Fibroblast of lung (primary cell): ENCODE measurements around the gene DPH2. TPM values are rescaled to one million over a fixed set of nuclear protein-coding genes. Genes with fewer than 3 reads are reported as not detected.

ENCODE experiments used
- DNase-seq, 2 donors: peaks; one replicate each; pipeline versions ENCODE4 v3.0.0 to v3.0.0-alpha.2; 2010; ENCODE audit warnings: low read depth in 2 of 2
- H2AFZ ChIP-seq: 2 replicates; pipeline ENCODE4 v1.5.1; 2012; ENCODE audit warnings: low read length, control low read depth, inconsistent platforms
- H3K27ac ChIP-seq: 2 replicates; pipeline ENCODE4 v1.5.1; 2011; ENCODE audit warnings: low read length, control low read depth; ENCODE audit not compliant: insufficient read depth
- H3K27me3 ChIP-seq: 2 replicates; pipeline ENCODE4 v1.5.1; 2011; ENCODE audit warnings: mild to moderate bottlenecking, low read length; ENCODE audit not compliant: control insufficient read depth, insufficient read depth
- H3K36me3 ChIP-seq: 2 replicates; pipeline ENCODE4 v1.5.1; 2011; ENCODE audit warnings: low read length; ENCODE audit not compliant: control insufficient read depth, insufficient read depth
- H3K4me1 ChIP-seq: 2 replicates; pipeline ENCODE4 v1.5.1; 2011; ENCODE audit warnings: low read length; ENCODE audit not compliant: control insufficient read depth, insufficient read depth; ENCODE audit errors: extremely low read depth
- H3K4me2 ChIP-seq: 2 replicates; pipeline ENCODE4 v1.5.1; 2011; ENCODE audit warnings: low read length, control low read depth; ENCODE audit not compliant: insufficient read depth; ENCODE audit errors: extremely low read depth
- H3K4me3 ChIP-seq, 4 experiments: fragments of 200-600 bp in 1 of 4; sonication (generic) in 1 of 4; replicated peaks in 1 of 4; 2 replicates each; pipeline ENCODE4 v1.5.1; 2011 to 2016; ENCODE audit warnings: low read length in 4 of 4, low read depth in 3 of 4, mild to moderate bottlenecking in 3 of 4, control low read depth in 2 of 4, inconsistent platforms in 1 of 4, mixed read lengths in 1 of 4; ENCODE audit not compliant: insufficient read depth in 1 of 4; ENCODE audit errors: control extremely low read depth in 1 of 4
- H3K79me2 ChIP-seq: 2 replicates; pipeline ENCODE4 v1.5.1; 2012; ENCODE audit warnings: mild to moderate bottlenecking, low read length, inconsistent platforms; ENCODE audit not compliant: control insufficient read depth, insufficient read depth
- H3K9ac ChIP-seq: 2 replicates; pipeline ENCODE4 v1.5.1; 2011; ENCODE audit warnings: mild to moderate bottlenecking, low read length, control low read depth; ENCODE audit not compliant: insufficient read depth
- H3K9me3 ChIP-seq: 2 replicates; pipeline ENCODE4 v1.5.1; 2012; ENCODE audit warnings: low read depth, low read length; ENCODE audit not compliant: control insufficient read depth, insufficient read depth
- H4K20me1 ChIP-seq: 2 replicates; pipeline ENCODE4 v1.5.1; 2011; ENCODE audit warnings: low read length; ENCODE audit not compliant: control insufficient read depth, insufficient read depth; ENCODE audit errors: extremely low read depth
- EZH2 ChIP-seq: IDR thresholded peaks from 2 replicates; pipeline ENCODE4 v1.5.1; 2012; ENCODE audit warnings: low read length, control low read depth, mild to moderate bottlenecking; ENCODE audit errors: missing control alignments
- polyA plus RNA-seq, 2 donors: library from polyadenylated mRNA; depleted of rRNA in 1 of 2; stranded (reverse) in 1 of 2; unstranded in 1 of 2; fragments of >200 nt; gene quantifications; 2 replicates each; pipeline ENCODE4 v1.2.1, GENCODE V29; 2011 to 2012; ENCODE audit warnings: missing spikeins in 1 of 2
- total RNA-seq: library from RNA; depleted of rRNA; stranded (reverse); fragments of >200 nt; gene quantifications from 2 replicates; pipeline ENCODE4 v1.2.1, GENCODE V29; 2014
- TF ChIP-seq, protein P1 (sequence below), 2 donors: IDR thresholded peaks in 1 of 2; conservative IDR thresholded peaks in 1 of 2; 1 replicate in 1 of 2; 2 replicates in 1 of 2; pipeline ENCODE4 v1.5.1; 2011 to 2012; ENCODE audit warnings: low read length in 2 of 2, control low read depth in 1 of 2, inconsistent platforms in 1 of 2, low read depth in 1 of 2, mild to moderate bottlenecking in 1 of 2

Gene DPH2
- total and polyA plus RNA-seq, 2 donors (not counting 1 experiment from before 2014, with no cell fraction given): 9.1 to 11.2 TPM

- peaks cover 17% of the 10 kb centered on the region for H3K36me3 ChIP-seq
- H3K27ac ChIP-seq: no peak overlapping the region
- H3K79me2 ChIP-seq: peaks cover 54% of the 10 kb centered on the region
- peak overlapping the region in 2 of 4 experiments; percentile 58 to 65 for H3K4me3 ChIP-seq
- TF ChIP-seq, protein P1, sequence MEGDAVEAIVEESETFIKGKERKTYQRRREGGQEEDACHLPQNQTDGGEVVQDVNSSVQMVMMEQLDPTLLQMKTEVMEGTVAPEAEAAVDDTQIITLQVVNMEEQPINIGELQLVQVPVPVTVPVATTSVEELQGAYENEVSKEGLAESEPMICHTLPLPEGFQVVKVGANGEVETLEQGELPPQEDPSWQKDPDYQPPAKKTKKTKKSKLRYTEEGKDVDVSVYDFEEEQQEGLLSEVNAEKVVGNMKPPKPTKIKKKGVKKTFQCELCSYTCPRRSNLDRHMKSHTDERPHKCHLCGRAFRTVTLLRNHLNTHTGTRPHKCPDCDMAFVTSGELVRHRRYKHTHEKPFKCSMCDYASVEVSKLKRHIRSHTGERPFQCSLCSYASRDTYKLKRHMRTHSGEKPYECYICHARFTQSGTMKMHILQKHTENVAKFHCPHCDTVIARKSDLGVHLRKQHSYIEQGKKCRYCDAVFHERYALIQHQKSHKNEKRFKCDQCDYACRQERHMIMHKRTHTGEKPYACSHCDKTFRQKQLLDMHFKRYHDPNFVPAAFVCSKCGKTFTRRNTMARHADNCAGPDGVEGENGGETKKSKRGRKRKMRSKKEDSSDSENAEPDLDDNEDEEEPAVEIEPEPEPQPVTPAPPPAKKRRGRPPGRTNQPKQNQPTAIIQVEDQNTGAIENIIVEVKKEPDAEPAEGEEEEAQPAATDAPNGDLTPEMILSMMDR (conservative IDR thresholded peaks at IDR 0.05 in 1 of 2, IDR thresholded peaks at IDR 0.05 in 1 of 2; ENCODE audit: low read depth in 1 of 2, low read length in 2 of 2): no peak
- TF ChIP-seq EZH2: no peak
- peak overlapping the region; percentile 83 for H3K4me2 ChIP-seq
- no peaks in the 10 kb centered on the region for H3K27me3 ChIP-seq
- DNase-seq: no peak
- no peaks in the 10 kb centered on the region for H3K9me3 ChIP-seq
- H3K4me1 ChIP-seq: peaks cover 10% of the 10 kb centered on the region
- H2AFZ ChIP-seq: no peak overlapping the region
- no peak overlapping the region for H3K9ac ChIP-seq
- no peaks in the 10 kb centered on the region for H4K20me1 ChIP-seq
These were observed 8.4 kb downstream of the DPH2 start for GRCh38 chr1:43978264-43978550.

DNA sequence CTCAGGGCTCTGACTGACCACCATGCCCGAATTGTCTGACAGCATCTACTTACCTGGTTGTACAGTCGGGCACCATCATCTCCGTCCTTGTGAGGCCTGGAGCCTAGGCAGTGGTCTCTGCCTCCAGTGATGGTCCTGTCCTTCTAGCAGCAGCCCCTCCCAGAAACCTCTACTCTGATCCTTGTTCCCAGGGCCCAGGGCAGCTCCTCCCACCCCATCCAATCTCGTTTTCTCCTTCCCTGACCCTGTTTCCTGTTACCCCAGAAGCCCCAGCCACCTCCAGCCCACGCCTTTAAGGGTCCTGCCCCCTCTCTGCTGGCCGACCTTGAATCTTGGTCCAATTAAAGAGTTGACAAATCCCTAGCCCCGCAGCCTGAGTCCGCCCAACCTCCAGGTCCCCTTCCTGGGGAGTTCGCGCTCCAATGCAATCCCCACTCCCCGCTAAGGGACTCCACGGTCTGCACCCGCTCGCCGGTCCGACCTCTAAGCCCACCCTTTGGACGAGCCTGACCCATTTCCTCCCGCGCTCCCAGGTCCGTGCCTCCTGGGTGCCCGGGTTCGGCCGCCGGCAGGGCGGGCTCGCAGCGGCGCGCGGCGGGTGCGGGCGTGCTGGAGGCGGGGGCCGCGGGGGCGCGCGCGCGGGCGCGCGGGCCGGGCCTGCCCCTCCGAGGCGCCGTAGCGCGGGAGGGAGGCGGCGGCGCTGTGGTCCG lies 8.9 kb downstream of the DPH2 start, which contains the start of gene B4GALT2:
Gene B4GALT2 (plus strand): TSS at position 660 of the 710 bp plus-strand sequence. CDS start 1,951 bp downstream, outside the sequence.
- H3K9ac ChIP-seq: peak within 1 kb of the TSS; percentile 72
- H2AFZ ChIP-seq: peak within 1 kb of the TSS; percentile 47
- TF ChIP-seq EZH2: no peak
- TF ChIP-seq, protein P1 (conservative IDR thresholded peaks at IDR 0.05 in 1 of 2, IDR thresholded peaks at IDR 0.05 in 1 of 2; ENCODE audit: low read depth in 1 of 2, low read length in 2 of 2): no peak
- peaks cover 54% of the 10 kb centered on the region for H3K79me2 ChIP-seq
- peak within 1 kb of the TSS; percentile 90 for H3K4me2 ChIP-seq
- H3K27ac ChIP-seq: peak within 1 kb of the TSS; percentile 18
- no peaks in the 10 kb centered on the region for H3K27me3 ChIP-seq
- peaks cover 17% of the 10 kb centered on the region for H3K36me3 ChIP-seq
- H3K9me3 ChIP-seq: no peaks in the 10 kb centered on the region
- peaks cover 10% of the 10 kb centered on the region for H3K4me1 ChIP-seq
- peak within 1 kb of the TSS; percentile 52 to 74 (median 68) for H3K4me3 ChIP-seq
- H4K20me1 ChIP-seq: no peaks in the 10 kb centered on the region
- DNase-seq: peak in 1 of 2 donors; percentile 32

DNA sequence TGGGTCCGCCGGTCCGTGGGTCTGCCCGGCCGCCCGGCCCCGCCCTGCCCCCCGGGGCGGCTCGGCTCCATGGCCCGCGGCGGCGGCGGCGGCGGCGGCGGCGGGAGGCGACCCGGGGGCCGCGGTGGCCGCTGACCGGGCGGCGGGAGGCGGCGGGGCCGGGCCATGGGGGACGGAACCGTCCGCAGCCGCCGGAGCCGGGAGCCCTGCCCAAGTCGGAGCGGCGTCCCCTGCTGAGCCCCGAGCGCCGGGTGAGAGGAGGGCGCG lies 9.4 kb downstream of the DPH2 start:
- peaks cover 56% of the 10 kb centered on the region for H3K79me2 ChIP-seq
- H3K4me1 ChIP-seq: peaks cover 10% of the 10 kb centered on the region
- no peak overlapping the region for H3K27ac ChIP-seq
- H3K4me2 ChIP-seq: peak overlapping the region; percentile 9
- no peak for DNase-seq
- peaks cover 17% of the 10 kb centered on the region for H3K36me3 ChIP-seq
- no peaks in the 10 kb centered on the region for H4K20me1 ChIP-seq
- no peak overlapping the region for H2AFZ ChIP-seq
- no peaks in the 10 kb centered on the region for H3K9me3 ChIP-seq
- peak overlapping the region in 3 of 4 experiments; percentile 34 to 74 (median 59) for H3K4me3 ChIP-seq
- H3K27me3 ChIP-seq: no peaks in the 10 kb centered on the region
- TF ChIP-seq, protein P1 (conservative IDR thresholded peaks at IDR 0.05 in 1 of 2, IDR thresholded peaks at IDR 0.05 in 1 of 2; ENCODE audit: low read depth in 1 of 2, low read length in 2 of 2): no peak
- no peak for TF ChIP-seq EZH2
- peak overlapping the region; percentile 72 for H3K9ac ChIP-seq
